Measurements from ENCODE around the gene ERI2. TPM values are rescaled to one million over a fixed set of nuclear protein-coding genes. Genes with fewer than 3 reads are reported as not detected.

Gene ERI2
- total and polyA plus RNA-seq, 2 of the 4 experiments (the other 2 are of a cell fraction): 7.5 to 10.2 TPM

- Histone ChIP-seq H3K56ac (ENCODE audit: extremely low read depth, insufficient read depth, low read length) (no peak overlapping the region), H2BK15ac (ENCODE audit: low read depth, low read length) (no peak overlapping the region), H3K27ac (ENCODE audit: insufficient read depth, low read length) (no peak overlapping the region), H4K5ac (ENCODE audit: low read depth, low read length) (no peak overlapping the region), H2AK9ac (replicated peaks; ENCODE audit: low read depth, low read length, poor library complexity) (no peak overlapping the region), H3K9ac (ENCODE audit: low read depth, low read length) (no peak overlapping the region), H3K9me1 (ENCODE audit: insufficient read depth, low read length) (no peaks in the 10 kb centered on the region), H2BK120ac (ENCODE audit: low read depth, low read length) (no peak overlapping the region), H3K4me2 (ENCODE audit: low read depth, low read length) (no peak overlapping the region), H3K4me3 (ENCODE audit: insufficient read depth, low read depth, low read length) (no peak overlapping the region), H3K27me3 (ENCODE audit: control insufficient read depth, insufficient read depth, low read length) (no peaks in the 10 kb centered on the region), H2BK5ac (ENCODE audit: low read depth, low read length, poor library complexity, severe bottlenecking) (no peak overlapping the region), H4K20me1 (ENCODE audit: insufficient read depth, low read length) (no peaks in the 10 kb centered on the region), H3K36me3 (ENCODE audit: control insufficient read depth, insufficient read depth, low read length) (no peaks in the 10 kb centered on the region), H3K4ac (ENCODE audit: low read depth, low read length) (no peak overlapping the region), H3K23ac (ENCODE audit: low read depth, low read length) (no peak overlapping the region), H3K79me1 (ENCODE audit: low read depth in 1 of 2, low read length in 2 of 2) (no peaks in the 10 kb centered on the region), H3K14ac (replicated peaks; ENCODE audit: low read depth, low read length) (no peak overlapping the region), H2AFZ (replicated peaks; ENCODE audit: low read length, poor library complexity) (no peak overlapping the region), H3K4me1 (ENCODE audit: control insufficient read depth, insufficient read depth, low read length) (no peaks in the 10 kb centered on the region), H4K8ac (ENCODE audit: low read depth in 2 of 2, low read length in 2 of 2) (no peak overlapping the region), H3K18ac (ENCODE audit: low read depth, low read length) (no peak overlapping the region), H2BK20ac (ENCODE audit: low read depth, low read length) (no peak overlapping the region), H4K91ac (ENCODE audit: insufficient read depth, low read depth, low read length) (no peak overlapping the region), H3K9me3 (ENCODE audit: control insufficient read depth, insufficient read depth, low read length) (no peaks in the 10 kb centered on the region), H2AK5ac (ENCODE audit: low read depth, low read length) (no peak overlapping the region)
- dilution Hi-C loops (cut with HindIII; ENCODE audit: low sequenced_read_pairs, unreplicated experiment): no loop called here
- intact Hi-C loops (cut with micrococcal nuclease): no loop called here
- 80% methylated on average over 1 of the region's 3 CpGs; no CpG with 5 or more reads in 1 of the 2 experiments for WGBS, 2 experiments (ENCODE audit: extremely low coverage in 2 of 2, insufficient read length in 1 of 2)
- POLR2A ChIA-PET (ENCODE audit: unreplicated experiment): no interaction called here
- ATAC-seq (ENCODE audit: low read depth) (no peak), DNase-seq (no peak)
- no TSS peak for BruUV-seq (replicated peaks)
- CTCF ChIA-PET: no interaction called here
- TF ChIP-seq CEBPB (IDR thresholded peaks at IDR 0.05; ENCODE audit: low read depth, low read length) (no peak), ELK1 (IDR thresholded peaks at IDR 0.05; ENCODE audit: borderline replicate concordance, low read depth, low read length) (no peak), MAFK (IDR thresholded peaks at IDR 0.05; ENCODE audit: low read depth, low read length) (no peak), RFX5 (IDR thresholded peaks at IDR 0.05; ENCODE audit: low read depth, low read length) (no peak), MAZ (IDR thresholded peaks at IDR 0.05; ENCODE audit: borderline replicate concordance, low read depth, low read length) (no peak), CHD1 (IDR thresholded peaks at IDR 0.05; ENCODE audit: low read depth, low read length) (no peak), CTCF (conservative IDR thresholded peaks at IDR 0.05; ENCODE audit: low read depth, low read length) (no peak), RAD21 (IDR thresholded peaks at IDR 0.05; ENCODE audit: low read length) (no peak)
- TF ChIP-seq, protein P1, sequence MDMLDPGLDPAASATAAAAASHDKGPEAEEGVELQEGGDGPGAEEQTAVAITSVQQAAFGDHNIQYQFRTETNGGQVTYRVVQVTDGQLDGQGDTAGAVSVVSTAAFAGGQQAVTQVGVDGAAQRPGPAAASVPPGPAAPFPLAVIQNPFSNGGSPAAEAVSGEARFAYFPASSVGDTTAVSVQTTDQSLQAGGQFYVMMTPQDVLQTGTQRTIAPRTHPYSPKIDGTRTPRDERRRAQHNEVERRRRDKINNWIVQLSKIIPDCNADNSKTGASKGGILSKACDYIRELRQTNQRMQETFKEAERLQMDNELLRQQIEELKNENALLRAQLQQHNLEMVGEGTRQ (IDR thresholded peaks at IDR 0.05; ENCODE audit: low read depth, low read length): no peak
- in situ Hi-C loops (cut with MboI; ENCODE audit: low sequenced_read_pairs): no loop called here
Measured at GRCh38 chr16:20746461-20746860, 59.8 kb downstream of the ERI2 start.

Data from IMR-90 (cell line).